ENCODE results near the gene IRX2.

IRX2 gene

DNA sequence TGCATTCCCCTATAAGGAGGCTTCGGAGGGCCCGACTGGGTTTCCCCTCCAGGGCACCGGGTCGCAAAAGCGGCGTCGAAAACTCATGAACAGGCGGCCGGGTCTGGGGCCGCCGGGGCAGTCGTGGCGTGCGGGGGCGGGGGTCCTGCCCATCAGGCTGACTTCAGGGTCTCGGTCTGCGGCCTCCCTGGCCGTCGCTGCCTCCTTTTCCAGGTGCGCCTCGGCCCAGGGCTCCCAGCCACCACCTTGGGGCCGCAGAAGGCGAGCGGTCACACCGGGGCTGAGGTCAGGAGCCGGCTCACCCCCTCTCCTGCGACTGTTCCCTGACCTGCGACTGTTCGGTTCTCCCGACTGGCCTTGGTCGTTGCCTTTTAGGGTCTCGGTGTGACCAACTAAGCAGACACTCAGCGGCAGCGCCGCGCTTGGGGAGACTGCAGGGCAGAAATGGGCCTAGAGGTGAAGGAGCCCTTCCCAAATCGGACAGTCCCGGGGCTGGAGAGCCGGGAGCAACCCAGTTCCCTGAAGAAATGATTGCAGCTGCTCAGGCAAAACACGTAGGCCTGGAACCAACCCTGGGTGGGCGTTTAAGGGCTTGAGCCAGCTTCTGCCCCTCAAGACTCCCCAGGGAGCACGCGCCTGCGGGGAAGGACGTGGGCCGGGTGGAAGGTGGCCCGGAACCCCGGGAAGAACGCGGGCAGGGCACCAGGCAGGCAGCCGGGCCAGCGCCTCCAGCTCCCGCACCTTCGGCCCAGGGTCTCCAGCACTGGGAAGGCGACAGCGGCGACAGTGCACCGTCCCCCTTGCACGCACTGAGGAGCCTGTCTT, 11.2 kb downstream of the IRX2 start:
- DNase-seq, result no peak

DNA sequence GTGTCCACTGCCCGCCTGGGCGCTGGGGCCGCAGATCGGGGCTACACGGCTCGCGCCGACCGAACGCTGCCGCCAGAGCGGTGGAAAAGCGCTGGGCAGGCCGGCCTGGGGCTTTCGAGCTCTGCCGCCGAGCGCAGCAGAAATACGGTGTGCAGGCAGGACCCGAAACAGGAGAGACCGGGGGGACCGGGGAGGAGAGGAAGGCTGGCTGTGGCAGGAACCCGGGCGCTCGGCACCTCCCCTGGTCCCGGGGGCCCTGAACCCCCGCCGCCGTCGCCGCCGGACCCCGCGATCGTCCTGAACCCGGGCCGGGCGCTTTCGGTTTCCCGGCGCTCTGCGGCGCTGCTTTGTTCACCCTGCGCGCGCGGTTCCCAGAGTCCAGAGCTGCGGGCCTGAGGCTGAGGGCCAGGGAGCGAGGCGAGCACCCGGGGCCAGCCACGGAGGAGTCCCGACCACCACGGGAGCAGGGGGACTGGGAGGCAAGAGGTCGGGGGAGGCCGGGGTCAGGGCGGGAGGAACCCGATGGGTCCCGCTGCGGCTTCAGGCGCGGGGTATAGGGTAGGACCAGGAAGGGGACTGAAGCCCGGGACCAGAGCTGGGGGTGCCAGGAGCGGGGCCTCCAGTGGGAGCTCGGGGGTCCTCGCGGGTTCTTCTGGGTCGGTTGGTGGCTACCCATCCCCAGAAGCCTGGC, 12.0 kb downstream of the IRX2 start:
- no peak for DNase-seq

DNA sequence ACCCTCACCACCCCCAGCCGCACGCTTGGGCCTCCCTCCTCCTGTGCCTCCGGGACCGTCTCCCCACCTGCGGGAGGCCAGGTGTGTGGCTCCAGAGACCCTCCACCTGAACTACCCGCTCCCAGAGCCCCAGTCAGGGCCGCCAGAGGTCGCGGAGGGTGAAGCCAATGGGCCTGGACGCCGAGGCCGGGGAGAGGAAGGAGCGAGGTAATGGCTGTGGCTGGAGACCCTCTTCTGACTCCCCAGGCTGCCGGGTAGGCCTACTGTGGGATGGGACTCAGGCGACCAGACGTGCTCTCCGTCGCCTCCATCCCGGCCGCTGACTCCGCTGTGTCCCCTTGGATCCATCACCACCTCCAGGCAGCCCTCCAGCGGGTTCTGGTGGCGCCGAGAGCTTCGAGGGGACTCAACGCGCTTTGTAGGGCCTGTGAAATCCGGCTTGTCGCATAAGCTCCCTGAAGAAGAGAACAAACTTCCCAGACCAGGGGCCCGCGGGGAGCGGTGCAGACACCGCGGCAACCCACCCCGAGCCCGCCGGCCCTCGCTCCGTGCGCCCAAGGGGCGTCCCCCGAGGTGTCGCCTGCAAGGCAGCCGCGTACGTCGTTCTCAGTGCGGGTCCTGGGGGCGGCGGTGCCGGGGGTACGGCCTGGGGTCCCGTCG, 12.6 kb downstream of the IRX2 start:
- DNase-seq, result no peak

DNA sequence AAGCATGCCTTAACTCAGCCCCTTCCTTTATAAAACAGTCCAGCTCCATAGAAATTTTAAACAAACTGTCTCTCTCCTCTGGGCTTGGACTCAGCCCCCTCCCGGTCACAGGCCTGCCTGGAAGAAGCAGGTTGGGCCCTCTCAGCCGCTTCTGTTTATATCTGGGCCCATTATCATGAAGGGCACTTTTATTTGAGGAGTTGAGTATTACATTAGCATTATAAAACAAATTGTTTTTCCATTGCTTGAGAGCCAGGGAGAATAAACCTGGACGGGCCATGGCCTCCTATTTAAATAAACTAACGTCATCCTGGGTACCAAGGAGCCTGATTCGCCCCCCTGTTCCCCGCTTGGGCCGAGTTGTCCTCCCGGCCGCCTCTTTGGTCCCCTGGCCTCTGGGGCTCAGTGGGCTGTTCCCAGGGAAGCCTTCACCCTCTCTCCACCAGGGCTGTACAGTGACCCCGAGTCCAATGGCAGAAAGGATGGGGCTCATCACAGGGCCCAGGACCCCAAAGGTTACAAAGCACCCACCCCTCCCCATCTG, 13.2 kb downstream of the IRX2 start:
- no peak for DNase-seq

DNA sequence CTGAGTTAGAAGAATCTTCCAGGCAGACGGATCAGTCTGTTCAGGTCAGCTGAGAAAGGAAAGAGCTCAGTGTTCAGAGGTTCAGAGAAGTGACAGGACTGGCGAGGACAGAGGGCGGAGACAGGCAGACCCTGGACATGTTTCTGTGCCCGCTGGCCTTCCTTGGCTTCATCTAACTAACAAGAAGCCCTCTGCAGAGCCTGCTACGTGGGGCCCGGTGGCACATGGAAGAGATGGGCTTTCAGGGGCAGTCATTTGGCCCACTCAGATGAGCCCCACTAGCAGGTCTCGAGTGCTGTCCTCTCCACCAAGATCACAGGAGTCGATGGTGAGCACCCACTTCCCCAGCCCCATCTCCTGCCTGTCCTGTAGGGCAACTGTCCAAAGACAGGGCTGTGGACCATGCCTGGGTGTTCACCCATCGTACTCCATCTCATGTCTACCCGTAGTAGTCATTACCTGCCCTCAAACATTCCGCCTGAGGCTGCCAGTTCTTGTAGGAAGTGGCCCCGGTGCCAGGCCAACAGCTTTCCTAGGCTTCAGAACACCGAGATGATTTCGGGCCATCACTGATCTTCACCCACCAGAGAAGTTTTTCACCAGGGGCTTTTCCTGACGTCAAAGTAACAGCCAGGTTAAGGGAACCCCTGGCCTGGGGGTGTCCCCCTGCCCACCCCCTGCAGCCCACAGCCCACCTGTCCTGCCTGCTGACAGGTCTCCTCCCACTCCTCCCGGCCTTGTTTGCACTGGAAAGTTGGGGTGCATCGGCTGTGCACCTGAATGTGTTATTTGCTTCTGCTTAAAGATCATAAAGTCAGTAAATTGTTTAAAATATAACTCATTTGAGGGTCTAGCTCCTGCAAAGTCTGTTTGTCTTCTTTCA, 14.0 kb downstream of the IRX2 start:
- no peak for DNase-seq

DNA sequence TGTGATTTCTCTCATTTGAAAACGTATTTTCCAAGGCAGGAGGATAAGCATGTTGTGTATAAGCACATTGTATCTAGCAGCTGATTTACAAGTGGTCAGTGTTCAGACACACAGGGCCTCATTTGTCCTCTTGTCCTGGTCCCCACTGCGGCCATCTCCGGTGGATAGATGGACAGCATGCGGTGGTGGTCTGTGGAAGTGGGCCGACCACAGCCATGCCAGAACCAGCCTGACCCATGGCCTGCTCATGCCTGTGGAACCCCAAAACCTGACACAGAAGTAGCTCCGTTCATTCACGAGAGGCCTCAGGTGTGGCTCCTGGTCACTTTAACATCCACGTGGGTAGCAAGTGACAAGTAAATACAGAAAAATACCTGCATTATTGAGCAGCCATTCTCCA, 14.6 kb downstream of the IRX2 start:
- DNase-seq, result no peak

DNA sequence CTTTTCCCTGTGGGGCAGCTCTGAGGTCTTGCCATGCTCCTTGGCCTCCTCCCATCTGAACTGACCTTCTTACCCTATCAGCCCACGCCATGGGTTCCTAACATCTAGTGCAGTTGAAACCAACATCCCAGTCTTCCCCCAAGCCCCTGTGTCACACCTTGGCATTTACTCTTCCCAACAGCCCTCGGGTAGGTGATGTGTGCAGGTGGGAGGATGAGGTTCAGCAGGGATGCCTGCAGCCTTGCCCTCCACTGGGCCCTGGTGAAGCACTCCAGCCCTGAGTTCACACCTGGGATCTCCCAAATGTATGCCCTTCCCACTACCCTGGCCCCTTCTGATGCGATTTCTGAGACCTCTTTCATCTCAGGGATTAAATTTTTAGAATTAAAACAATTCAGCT, 15.5 kb downstream of the IRX2 start:
- no peak for DNase-seq

DNA sequence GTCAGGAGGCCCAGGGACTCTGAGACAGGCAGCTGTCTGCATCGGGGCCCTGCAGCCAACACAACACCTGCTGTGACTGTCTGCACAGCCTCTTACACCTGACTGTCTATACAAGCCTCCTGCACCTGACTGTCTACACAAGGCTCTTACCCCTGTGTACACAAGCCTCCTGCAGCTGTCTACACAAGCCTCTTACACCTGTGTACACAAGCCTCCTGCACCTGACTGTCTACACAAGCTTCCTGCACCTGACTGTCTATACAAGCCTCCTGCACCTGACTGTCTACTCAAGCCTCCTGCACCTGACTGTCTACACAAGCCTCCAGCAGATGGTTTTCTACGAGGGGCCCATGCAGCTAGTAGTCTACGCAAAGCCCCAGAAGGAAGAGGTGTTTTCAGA, 18.6 kb downstream of the IRX2 start:
- DNase-seq, result no peak

DNA sequence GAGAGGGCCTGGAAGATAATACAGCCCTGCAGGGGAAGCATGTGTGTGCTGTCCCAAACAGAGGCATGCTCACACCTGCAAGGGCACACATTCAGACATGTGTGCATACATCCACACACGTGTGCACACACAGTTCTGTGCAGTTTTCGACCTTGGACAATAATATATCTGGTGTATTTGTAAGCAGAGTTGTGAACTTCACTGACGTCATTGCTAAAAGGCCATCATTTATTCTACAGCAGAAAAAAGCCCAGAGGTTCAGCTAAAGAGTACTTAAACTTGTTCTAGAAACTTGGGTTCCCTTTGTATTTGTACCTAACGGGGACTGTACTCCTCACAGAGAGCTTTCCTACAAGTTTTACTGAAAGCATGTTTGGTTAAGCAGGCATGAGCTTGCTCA, 19.5 kb downstream of the IRX2 start:
- DNase-seq, result no peak

DNA sequence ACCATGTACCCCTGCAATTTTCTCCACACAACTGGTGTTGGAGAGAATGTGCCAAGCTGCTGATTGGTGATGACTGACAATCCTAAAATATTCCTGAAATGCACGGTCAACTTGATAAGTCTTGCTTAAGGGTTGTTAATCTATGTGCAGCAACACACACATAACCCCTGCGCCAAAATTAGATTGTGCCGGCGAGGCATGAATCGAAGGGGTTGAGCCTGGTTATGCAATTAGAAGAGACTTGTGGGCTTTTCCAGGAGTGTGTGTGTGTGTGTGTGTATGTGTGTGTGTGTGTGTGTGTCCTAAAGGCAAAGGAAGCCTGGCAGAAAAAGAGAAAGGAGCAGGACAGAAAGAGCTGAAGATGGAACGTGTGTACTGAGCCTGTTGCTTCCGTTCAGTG, 22.3 kb downstream of the IRX2 start:
- no peak for DNase-seq

DNA sequence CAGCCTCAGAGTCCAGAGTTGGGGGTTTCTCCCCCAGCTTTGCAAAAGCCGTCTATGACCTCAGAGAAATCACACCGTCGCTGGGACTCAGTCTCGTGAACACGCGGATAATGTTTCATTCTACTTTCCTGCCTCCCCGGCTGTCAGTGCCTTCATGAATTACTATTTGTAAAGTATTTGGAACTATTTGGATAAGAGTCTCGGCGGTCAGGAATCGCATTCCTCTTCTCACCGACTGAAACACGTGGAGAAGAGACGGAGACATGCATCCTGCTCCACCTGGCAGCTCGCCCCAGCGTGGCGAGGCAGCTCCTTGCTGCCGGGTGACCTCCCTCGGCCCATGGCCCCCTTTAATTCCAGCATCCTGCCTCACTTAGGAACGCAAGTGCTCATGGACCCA, 23.9 kb downstream of the IRX2 start:
- no peak for DNase-seq

DNA sequence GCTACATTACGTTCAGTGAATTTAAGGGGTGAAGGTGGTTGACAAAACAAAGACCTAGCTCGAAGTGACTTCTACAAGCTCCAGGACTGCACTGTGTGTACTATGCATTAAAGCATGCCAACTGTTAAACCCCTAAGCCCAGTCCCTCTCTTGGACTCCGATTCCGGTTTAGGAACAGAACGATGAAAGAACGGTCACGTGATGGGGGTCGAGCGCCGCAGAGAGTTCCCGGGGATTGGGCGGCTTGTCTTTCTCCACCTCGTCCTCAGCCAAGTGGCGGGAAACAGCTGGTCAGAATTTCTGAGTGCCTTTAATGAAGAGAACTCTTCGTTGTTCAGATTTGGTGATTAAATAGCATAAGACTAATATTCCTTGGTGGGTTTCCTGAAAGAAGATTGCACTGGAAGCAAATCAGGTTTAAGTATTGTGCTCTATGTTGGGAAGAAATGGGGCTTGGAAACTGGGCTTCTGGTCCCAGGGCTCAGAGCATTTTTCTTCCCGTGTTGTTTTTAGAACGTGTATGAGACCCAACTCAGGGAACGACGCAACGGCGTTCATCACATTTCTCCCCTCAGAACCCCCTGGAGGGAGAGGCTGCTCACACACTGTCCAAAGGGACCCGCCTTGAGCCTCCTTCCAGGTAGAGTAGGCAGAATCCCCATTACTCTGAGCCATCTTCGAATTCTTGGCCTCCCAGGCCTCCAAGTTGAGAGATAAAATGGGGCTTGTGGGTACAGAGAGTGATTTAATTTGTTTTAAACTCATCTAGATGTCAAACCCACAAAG, 25.3 kb downstream of the IRX2 start:
- DNase-seq, result no peak

DNA sequence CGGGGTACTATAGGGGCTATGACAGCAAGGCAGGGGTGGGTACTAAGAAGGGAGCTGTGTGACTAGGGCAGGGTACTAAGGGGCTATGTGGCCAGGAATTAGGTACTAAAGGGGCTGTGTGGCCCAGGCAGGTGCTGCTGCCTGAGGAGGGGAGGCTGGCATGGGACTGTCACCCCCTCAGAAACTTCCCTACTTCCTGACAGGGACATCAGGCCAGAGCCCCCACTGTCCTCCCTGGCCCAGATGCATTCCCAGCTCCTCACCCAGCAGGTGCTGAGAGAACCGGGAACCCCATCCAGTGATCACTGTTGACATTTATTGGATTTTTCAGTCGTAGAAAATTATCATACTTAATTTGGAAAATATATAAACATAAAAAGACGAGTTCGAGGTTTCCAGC, 26.6 kb downstream of the IRX2 start:
- no peak for DNase-seq

DNA sequence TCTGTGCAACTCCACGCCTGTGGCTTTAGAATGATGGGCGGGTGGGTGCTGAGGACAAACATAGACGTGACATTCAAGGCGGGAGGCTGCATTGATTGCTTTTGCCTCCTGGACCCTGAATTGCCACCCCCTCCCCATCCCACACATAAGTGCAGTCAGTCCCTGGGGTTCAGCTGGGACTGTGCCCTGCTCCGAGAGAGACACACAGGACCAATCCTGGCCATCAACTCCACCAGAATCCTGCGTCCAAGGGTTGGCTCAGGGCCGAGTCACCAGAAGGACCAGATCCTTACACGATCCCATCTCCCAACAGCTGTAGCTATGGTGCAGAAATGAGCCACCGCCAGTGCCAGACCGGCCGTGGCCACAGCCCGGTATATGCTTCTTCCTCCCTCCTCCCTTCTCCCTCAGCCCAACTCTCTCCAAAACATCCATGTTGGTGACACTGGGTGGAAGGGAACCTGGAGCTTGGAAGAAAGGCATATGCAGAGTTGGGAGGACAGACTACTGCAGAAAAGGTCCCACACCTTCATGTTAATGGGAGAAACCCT, 27.4 kb downstream of the IRX2 start:
- DNase-seq, result no peak

DNA sequence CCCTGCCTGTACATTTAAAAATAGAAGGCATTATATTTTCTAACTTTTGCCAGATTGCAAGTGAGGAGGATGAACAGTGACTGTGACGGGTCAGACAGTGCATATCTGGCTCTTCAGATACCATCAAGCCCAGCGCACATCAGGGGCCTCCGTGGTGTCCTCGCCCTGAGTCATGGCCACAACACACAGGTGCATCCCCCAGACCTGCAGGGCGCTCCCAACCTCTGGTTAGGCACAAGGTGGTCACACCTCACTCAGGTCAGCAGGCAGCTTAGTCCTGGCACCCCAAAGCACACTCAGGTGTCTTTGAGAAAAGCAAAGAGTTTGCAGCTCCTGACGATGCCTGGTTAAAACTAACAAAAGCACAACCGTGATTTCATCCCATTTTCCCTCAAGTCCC, 28.6 kb downstream of the IRX2 start:
- DNase-seq, result no peak

DNA sequence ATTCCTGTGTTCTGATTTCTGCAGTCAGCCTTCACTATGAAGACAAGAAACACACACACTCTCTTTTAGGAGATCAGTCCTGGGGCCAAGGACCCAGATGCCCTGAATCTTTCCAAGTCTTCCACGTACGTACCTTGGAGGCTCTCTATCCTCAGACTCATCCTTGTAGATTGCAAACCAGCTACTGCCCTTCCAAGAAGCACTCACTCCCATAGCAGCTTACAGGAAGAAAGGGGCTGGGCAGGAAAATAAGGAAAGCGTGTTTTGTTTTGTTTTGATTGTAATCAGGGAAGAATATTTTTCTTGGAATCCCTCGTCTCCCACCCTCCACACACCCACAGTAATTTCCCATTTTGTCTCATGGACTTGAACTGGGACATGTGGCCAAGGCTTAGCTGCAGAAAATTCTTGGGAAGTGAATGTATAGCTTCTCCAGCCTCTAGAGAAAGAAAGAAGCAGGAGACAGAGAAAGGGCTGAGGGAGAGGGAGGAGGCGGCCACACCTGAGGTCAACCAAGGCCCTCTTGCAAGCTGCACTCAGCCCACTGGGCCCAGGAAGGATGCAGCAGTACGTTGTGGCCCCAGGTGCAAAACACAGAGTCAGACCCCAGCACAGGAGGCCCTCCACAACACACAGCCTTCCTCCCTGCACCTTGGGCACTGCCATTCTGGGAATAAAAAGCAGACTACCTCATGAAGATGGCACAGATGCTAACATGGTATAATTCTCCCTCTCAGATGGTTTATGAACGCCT, 29.9 kb downstream of the IRX2 start:
- no peak for DNase-seq

DNA sequence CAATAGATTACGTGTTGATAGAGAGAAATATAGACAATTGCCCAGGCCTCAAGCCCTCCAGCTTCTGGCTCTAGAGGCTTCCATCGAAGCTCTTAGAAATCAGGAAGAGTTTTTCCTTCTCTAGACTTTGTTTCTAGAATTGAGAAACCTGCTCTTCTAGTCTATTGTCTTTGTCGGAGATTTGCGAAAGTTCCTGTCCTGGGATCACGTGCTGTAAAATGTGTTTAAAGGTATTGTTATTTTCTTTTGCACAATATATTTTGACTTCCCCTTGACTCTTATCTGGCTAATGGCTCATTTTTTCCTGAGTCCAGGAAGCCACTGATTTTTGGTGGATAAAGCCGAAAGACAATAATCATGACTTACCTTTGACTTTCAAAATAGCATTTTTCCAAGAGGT, 32.1 kb downstream of the IRX2 start:
- no peak for DNase-seq

DNA sequence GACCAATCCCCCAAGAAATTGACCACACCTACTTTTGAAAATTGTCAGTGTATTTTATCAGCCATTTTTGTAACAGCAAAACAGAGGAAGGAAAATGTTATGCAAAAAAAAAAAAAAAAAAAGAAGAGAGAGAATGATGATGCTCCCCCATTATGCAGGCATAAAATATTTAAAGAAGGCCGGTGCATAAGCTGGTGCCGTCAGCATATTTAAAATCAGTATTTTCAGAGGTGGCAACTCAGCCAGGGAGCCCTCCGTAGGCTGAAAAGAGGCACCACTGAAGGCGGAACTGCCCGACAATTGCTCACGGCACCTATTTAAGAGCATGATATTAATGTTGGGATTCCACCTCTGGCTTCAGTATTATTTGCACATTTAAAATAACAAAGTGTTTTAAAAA, 33.4 kb downstream of the IRX2 start:
- DNase-seq, result no peak

DNA sequence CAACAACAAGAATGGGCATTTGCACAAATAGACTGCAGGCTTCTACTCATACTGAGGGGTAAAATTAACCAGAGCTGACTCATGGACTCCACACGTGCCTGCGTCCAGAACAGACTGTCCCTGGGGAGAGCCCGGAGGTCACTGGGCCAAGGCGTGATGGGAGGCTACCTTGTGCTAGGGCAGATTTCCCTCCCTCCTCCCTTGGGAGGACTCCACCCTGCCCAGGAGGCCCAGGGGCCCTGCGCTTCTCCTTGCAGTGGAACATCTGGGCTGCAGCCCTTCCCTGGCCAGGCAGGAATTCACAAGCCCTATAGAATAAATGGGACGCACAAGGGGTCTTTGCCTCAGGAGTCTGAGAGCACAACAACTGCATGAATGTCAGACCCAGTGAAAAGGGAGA, 35.6 kb downstream of the IRX2 start:
- DNase-seq, result no peak

DNA sequence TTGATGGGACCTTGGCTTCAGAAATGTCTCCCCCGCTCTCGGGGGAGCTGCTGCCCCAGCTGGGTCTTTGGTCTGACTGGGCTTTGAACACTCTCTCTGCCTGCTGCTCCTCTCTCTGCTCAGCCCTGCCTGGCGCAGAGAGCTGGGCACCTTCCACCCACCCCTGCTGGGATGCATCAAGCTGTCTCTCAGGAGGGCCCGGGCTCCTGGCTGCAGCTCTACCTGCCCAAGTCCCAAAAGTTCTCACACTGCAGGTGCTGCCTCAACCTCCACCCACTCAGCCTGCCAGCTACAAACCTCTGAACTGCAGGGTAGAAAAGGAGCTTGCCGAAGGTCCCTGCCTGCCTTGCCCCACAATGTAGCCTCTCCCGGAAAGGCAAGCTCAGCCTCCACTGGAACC, 36.7 kb downstream of the IRX2 start:
- DNase-seq, result no peak

DNA sequence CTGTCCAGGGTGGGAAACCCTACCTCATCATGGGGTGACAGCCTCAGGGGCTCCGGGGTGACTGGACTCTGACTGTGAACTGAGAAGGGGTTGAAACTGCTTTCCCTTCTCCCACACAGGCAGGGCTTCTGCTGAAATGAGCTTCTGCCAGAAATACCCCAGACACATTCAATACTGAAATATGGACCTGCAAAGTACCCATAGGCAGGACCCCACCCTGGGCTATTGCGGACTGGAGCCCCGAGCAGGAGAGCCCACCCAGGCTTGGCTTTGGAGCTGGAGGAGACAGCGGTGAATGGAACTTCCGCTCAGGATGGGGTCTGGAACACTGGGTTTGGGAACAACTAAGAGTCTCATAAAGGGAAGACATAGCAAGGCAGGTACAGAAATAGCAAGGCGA, 37.5 kb downstream of the IRX2 start:
- no peak for DNase-seq

All from activated CD4-positive, alpha-beta T cell treated with anti-CD3 and anti-CD28 coated beads for 48 hours (primary cell).